Measurements from ENCODE around the gene ARHGEF37. TPM values are rescaled to one million over a fixed set of nuclear protein-coding genes. Genes with fewer than 3 reads are reported as not detected.

The ARHGEF37 gene
- total and polyA plus RNA-seq, 2 donors from 2014 or later = 6.9 to 21.8 TPM

DNA sequence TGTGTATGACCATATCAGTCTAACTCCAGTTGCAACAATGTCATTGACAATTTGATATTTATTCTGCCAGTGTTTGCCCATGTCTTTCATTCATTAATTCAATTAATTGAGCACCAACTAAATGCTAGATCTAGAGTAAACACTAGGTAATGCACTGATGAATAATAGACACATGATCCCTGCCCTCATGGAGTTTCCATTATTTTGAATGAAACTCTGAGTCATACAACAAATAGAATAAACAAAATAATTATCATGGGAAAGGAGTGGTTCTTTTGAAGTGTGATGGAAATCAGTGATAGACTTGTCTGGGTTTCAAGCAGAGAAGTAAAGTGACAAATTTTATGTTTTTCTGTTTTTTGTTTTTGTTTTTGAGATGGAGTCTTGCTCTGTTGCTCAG, 4.6 kb downstream of the ARHGEF37 start:
- no peaks in the 10 kb centered on the region for H3K36me3 ChIP-seq (ENCODE audit: control insufficient read depth in 2 of 3, insufficient read depth in 3 of 3, low read length in 3 of 3)
- no peaks in the 10 kb centered on the region for H3K27me3 ChIP-seq (ENCODE audit: control insufficient read depth, insufficient read depth, low read length)
- no peak for DNase-seq
- peaks cover 0 to 12% (median 5%) of the 10 kb centered on the region in 3 donors for H3K4me1 ChIP-seq (ENCODE audit: control insufficient read depth in 2 of 3, insufficient read depth in 2 of 3, low read depth in 1 of 3, low read length in 3 of 3)
- H3K9me3 ChIP-seq (ENCODE audit: control insufficient read depth in 2 of 3, insufficient read depth in 1 of 3, low read length in 3 of 3) = no peaks in the 10 kb centered on the region
- no peak for FAIRE-seq
- no peak overlapping the region for H3K9ac ChIP-seq (ENCODE audit: low read length in 3 of 3)
- TF ChIP-seq, protein P1, sequence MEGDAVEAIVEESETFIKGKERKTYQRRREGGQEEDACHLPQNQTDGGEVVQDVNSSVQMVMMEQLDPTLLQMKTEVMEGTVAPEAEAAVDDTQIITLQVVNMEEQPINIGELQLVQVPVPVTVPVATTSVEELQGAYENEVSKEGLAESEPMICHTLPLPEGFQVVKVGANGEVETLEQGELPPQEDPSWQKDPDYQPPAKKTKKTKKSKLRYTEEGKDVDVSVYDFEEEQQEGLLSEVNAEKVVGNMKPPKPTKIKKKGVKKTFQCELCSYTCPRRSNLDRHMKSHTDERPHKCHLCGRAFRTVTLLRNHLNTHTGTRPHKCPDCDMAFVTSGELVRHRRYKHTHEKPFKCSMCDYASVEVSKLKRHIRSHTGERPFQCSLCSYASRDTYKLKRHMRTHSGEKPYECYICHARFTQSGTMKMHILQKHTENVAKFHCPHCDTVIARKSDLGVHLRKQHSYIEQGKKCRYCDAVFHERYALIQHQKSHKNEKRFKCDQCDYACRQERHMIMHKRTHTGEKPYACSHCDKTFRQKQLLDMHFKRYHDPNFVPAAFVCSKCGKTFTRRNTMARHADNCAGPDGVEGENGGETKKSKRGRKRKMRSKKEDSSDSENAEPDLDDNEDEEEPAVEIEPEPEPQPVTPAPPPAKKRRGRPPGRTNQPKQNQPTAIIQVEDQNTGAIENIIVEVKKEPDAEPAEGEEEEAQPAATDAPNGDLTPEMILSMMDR (IDR thresholded peaks at IDR 0.05; ENCODE audit: borderline replicate concordance, extremely low read depth, insufficient read depth) = no peak
- H3K27ac ChIP-seq (ENCODE audit: low read depth in 2 of 2, low read length in 2 of 2) = no peak overlapping the region
- H3K4me3 ChIP-seq (ENCODE audit: low read length in 3 of 3) = no peak overlapping the region
- intact Hi-C loops (cut with DNase I) = no loop called here

DNA sequence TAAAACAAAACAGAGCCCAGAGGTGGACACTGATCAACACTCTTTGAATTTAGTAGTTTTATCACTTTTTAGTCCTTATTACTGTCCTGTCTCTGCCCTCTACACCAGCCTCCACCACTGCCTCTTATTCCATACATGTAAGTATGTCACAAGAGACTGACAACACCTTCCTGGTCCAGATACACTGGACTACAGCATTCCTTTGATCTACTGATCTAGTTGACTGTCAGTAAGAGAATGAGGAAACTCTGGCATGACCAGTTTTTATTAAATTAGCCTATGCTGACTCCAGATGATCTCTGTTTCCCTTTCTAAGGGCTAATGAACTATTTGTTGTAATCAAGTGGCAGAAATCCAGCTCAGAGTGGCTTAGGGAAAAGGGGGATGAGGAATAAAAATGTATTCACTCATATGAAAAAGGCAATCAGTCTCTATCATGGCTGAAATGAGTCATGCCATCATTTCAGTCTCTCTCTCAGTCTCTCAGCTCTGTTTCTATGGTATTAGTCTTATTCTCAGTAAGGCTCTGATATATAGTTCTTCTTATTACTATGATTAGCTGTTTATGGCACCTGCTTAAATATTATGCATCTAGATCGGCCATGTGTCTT, 5.5 kb downstream of the ARHGEF37 start:
- DNase-seq = no peak
- Histone ChIP-seq H3K36me3 (ENCODE audit: control insufficient read depth in 2 of 3, insufficient read depth in 3 of 3, low read length in 3 of 3) (no peaks in the 10 kb centered on the region), H3K9me3 (ENCODE audit: control insufficient read depth in 2 of 3, insufficient read depth in 1 of 3, low read length in 3 of 3) (no peaks in the 10 kb centered on the region), H3K27ac (ENCODE audit: low read depth in 2 of 2, low read length in 2 of 2) (no peak overlapping the region), H3K4me3 (ENCODE audit: low read length in 3 of 3) (no peak overlapping the region), H3K27me3 (ENCODE audit: control insufficient read depth, insufficient read depth, low read length) (no peaks in the 10 kb centered on the region), H3K4me1 (ENCODE audit: control insufficient read depth in 2 of 3, insufficient read depth in 2 of 3, low read depth in 1 of 3, low read length in 3 of 3) (peaks cover 0 to 11% (median 5%) of the 10 kb centered on the region in 3 donors), H3K9ac (ENCODE audit: low read length in 3 of 3) (no peak overlapping the region)
- TF ChIP-seq, protein P1 (IDR thresholded peaks at IDR 0.05; ENCODE audit: borderline replicate concordance, extremely low read depth, insufficient read depth) = no peak
- FAIRE-seq = no peak
- intact Hi-C loops (cut with DNase I) = no loop called here

DNA sequence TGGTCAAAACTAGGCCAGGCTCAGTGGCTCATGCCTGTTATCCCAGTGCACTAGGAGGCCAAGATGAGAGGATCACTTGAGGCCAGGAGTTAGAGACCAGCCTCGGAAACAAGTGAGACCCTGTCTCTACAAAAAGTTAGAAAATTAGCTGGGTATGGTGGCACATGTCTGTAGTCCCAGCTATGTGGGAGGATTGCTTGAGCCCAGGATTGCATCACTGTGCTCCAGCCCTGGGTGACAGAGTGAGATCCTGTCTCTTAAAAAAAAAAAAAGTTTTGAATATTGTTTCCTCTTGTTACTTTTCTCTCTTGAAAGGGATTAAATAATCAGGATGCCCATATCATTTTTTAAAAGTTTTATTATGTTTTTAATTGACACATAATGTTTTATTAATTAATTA, 7.6 kb downstream of the ARHGEF37 start:
- intact Hi-C loops (cut with DNase I) = no loop called here
- H3K27me3 ChIP-seq (ENCODE audit: control insufficient read depth, insufficient read depth, low read length) = no peaks in the 10 kb centered on the region
- H3K4me3 ChIP-seq (ENCODE audit: low read length in 3 of 3) = no peak overlapping the region
- peaks cover 0 to 2% (median 0%) of the 10 kb centered on the region in 3 donors for H3K4me1 ChIP-seq (ENCODE audit: control insufficient read depth in 2 of 3, insufficient read depth in 2 of 3, low read depth in 1 of 3, low read length in 3 of 3)
- no peak overlapping the region for H3K27ac ChIP-seq (ENCODE audit: low read depth in 2 of 2, low read length in 2 of 2)
- no peak overlapping the region for H3K9ac ChIP-seq (ENCODE audit: low read length in 3 of 3)
- TF ChIP-seq, protein P1 (IDR thresholded peaks at IDR 0.05; ENCODE audit: borderline replicate concordance, extremely low read depth, insufficient read depth) = no peak
- FAIRE-seq = no peak
- no peaks in the 10 kb centered on the region for H3K9me3 ChIP-seq (ENCODE audit: control insufficient read depth in 2 of 3, insufficient read depth in 1 of 3, low read length in 3 of 3)
- no peak for DNase-seq
- H3K36me3 ChIP-seq (ENCODE audit: control insufficient read depth in 2 of 3, insufficient read depth in 3 of 3, low read length in 3 of 3) = no peaks in the 10 kb centered on the region

DNA sequence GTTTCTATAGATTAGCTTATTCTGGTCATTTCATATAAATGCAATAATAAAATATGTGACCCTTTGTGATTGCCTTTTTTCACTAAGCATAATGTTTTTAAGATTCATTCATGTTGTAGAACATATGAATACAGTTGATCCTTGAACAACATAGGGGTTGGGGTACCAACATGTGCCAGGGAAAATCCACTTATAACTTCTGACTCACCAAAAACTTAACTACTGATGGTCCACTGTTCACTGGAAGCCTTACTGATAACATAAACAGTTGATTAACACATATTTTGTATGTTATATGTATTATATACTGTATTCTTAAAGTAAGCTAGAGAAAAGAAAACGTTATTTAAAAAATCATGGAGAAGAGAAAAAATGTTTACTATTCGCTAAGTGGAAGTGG, 12.1 kb downstream of the ARHGEF37 start:
- H3K4me1 ChIP-seq (ENCODE audit: control insufficient read depth in 2 of 3, insufficient read depth in 2 of 3, low read depth in 1 of 3, low read length in 3 of 3) = no peaks in the 10 kb centered on the region
- H3K9ac ChIP-seq (ENCODE audit: low read length in 3 of 3) = no peak overlapping the region
- DNase-seq (no peak), FAIRE-seq (no peak)
- H3K27ac ChIP-seq (ENCODE audit: low read depth in 2 of 2, low read length in 2 of 2) = no peak overlapping the region
- no peaks in the 10 kb centered on the region for H3K27me3 ChIP-seq (ENCODE audit: control insufficient read depth, insufficient read depth, low read length)
- TF ChIP-seq, protein P1 (IDR thresholded peaks at IDR 0.05; ENCODE audit: borderline replicate concordance, extremely low read depth, insufficient read depth) = no peak
- H3K9me3 ChIP-seq (ENCODE audit: control insufficient read depth in 2 of 3, insufficient read depth in 1 of 3, low read length in 3 of 3) = no peaks in the 10 kb centered on the region
- H3K36me3 ChIP-seq (ENCODE audit: control insufficient read depth in 2 of 3, insufficient read depth in 3 of 3, low read length in 3 of 3) = no peaks in the 10 kb centered on the region
- intact Hi-C loops (cut with DNase I) = no loop called here
- no peak overlapping the region for H3K4me3 ChIP-seq (ENCODE audit: low read length in 3 of 3)
